Endothelial cell of umbilical vein (primary cell): ENCODE measurements around the gene RFLNA.

ENCODE experiments used
- JUN ChIP-seq: IDR thresholded peaks from 2 replicates; pipeline ENCODE4 v1.6.1; 2011; ENCODE audit warnings: borderline replicate concordance, low read depth; ENCODE audit not compliant: insufficient read length, insufficient read depth
- MYC ChIP-seq: IDR thresholded peaks from one replicate; pipeline ENCODE4 v1.6.1; 2011; ENCODE audit warnings: mild to moderate bottlenecking, low read depth, low read length
- POLR2A ChIP-seq: IDR thresholded peaks from 2 replicates; pipeline ENCODE4 v1.6.1; 2012; ENCODE audit warnings: low read depth, mild to moderate bottlenecking, control low read depth, low read length
- TF ChIP-seq, protein P1 (sequence below), 2 donors: IDR thresholded peaks; 1 replicate in 1 of 2; 2 replicates in 1 of 2; pipeline ENCODE4 v1.5.1; 2011; ENCODE audit warnings: low read length in 2 of 2, mild to moderate bottlenecking in 2 of 2, moderate library complexity in 2 of 2, control low read depth in 1 of 2, inconsistent platforms in 1 of 2, low read depth in 1 of 2; ENCODE audit not compliant: insufficient read depth in 1 of 2; ENCODE audit errors: extremely low read depth in 1 of 2

DNA sequence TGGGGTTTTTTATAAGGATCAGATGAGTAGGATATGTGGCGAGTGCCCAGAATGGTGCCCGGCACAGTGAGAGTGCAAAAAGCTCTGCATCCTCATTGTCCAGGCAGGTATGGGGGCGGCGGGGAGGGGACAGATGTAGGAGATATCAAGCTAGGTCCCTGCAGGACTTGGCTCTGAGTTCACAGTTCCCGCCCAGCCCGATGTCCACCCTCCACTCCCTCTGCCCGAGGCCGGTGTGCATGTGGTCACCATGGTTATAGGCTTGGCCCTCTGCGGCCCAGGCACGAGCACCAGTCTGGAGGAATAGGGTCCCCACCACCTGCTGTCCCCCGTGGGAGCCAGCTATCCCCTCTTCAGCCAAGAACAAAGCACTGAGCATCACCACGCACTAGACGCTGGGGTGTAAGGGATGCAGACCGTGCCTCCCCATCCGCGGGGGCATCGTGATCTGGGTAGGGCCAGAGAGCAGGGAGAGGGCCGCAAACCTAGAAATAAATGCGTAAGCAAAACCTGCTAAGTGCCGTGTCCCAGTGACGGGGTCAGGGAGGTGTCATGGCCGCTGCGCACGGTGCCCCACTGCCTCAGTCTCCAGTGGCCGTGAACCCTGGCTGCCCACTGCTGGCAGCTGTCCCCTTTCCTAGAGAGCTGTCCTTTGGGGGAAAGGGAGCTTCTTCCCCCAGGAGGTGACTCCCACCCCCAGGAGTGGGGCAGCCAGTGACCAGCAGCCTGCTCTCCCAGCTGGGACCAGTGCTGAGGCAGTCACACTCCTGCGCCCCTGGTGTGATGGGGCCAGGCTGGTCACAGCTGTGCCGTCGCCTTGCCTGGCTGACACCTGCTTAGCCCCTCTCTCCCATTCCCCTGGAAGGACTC is 12.0 kb downstream of the RFLNA start:
- TF ChIP-seq POLR2A (no peak), MYC (no peak), JUN (no peak)
- TF ChIP-seq, protein P1, sequence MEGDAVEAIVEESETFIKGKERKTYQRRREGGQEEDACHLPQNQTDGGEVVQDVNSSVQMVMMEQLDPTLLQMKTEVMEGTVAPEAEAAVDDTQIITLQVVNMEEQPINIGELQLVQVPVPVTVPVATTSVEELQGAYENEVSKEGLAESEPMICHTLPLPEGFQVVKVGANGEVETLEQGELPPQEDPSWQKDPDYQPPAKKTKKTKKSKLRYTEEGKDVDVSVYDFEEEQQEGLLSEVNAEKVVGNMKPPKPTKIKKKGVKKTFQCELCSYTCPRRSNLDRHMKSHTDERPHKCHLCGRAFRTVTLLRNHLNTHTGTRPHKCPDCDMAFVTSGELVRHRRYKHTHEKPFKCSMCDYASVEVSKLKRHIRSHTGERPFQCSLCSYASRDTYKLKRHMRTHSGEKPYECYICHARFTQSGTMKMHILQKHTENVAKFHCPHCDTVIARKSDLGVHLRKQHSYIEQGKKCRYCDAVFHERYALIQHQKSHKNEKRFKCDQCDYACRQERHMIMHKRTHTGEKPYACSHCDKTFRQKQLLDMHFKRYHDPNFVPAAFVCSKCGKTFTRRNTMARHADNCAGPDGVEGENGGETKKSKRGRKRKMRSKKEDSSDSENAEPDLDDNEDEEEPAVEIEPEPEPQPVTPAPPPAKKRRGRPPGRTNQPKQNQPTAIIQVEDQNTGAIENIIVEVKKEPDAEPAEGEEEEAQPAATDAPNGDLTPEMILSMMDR (IDR thresholded peaks at IDR 0.05; ENCODE audit: extremely low read depth in 1 of 2, insufficient read depth in 1 of 2, low read depth in 1 of 2, low read length in 2 of 2): no peak
